Left lung (tissue), 10 donors: ENCODE results near the gene DRD3. TPM values are rescaled to one million over a fixed set of nuclear protein-coding genes. Genes with fewer than 3 reads are reported as not detected.

Experiments used
- ATAC-seq: fragments of 200-7000 bp; cut with Tn5 transposase; one replicate; pipeline ENCODE4 v1.9.1; 2020; ENCODE audit warnings: moderate library complexity
- DNase-seq, 4 donors: peaks; one replicate each; pipeline ENCODE4 v3.0.0-alpha.2; 2013 to 2020
- H3K27ac ChIP-seq, 2 donors: fragments of 200-600 bp; sonication (generic) in 1 of 2; one replicate each; pipeline versions ENCODE4 v1.5.0 to v1.8.0; 2020 to 2021
- H3K27me3 ChIP-seq, 2 donors: fragments of 200-600 bp; sonication (generic) in 1 of 2; one replicate each; pipeline versions ENCODE4 v1.5.0 to v1.8.0; 2020 to 2021
- H3K36me3 ChIP-seq, 2 donors: fragments of 200-600 bp; sonication (generic) in 1 of 2; one replicate each; pipeline versions ENCODE4 v1.5.0 to v1.8.0; 2020 to 2021
- H3K4me1 ChIP-seq, 2 donors: fragments of 200-600 bp; one replicate each; pipeline ENCODE4 v1.8.0; 2021
- H3K4me3 ChIP-seq, 2 donors: fragments of 200-600 bp; sonication (generic) in 1 of 2; one replicate each; pipeline versions ENCODE4 v1.5.0 to v1.8.0; 2020 to 2021; ENCODE audit warnings: mild to moderate bottlenecking in 1 of 2
- H3K9me3 ChIP-seq, 2 donors: fragments of 200-600 bp; sonication (generic) in 1 of 2; one replicate each; pipeline versions ENCODE4 v1.5.0 to v1.8.0; 2020 to 2021
- CTCF ChIP-seq, 2 donors: fragments of 200-600 bp; sonication (generic) in 1 of 2; IDR thresholded peaks; one replicate each; pipeline versions ENCODE4 v1.5.0 to v1.8.0; 2021; ENCODE audit warnings: antibody characterized with exemption in 2 of 2
- intact Hi-C, 2 donors: fragments of 100-400 bp; cut with DNase I; formaldehyde crosslinking; loops; one replicate each; pipeline versions ENCODE4 v1.11.2 to v1.14.2; 2022
- polyA plus RNA-seq, 6 donors: library from polyadenylated mRNA; unstranded; fragments of 120-200 nt; gene quantifications; one replicate each; pipeline ENCODE4 v1.2.1, GENCODE V29; 2013; ENCODE audit not compliant: insufficient read length in 6 of 6
- total RNA-seq, 2 donors: library from RNA; stranded (reverse); fragmentation: NEBNext Ultra II Directional; extraction: Animal tissue kit (Norgen Biotek cat#: 25700); gene quantifications; one replicate each; pipeline ENCODE4 v1.2.1, GENCODE V29; 2021
- donor health status: DM: no; HTN: yes; CAD: no.
- donor health status: DM: no; HTN: no; CAD: no.

Gene DRD3
- total and polyA plus RNA-seq, 8 donors, result not detected

GRCh38 chr3:114079761-114080160 is 99.1 kb downstream of the DRD3 start:
- DNase-seq, result no peak
- Histone ChIP-seq H3K27ac (peak overlapping the region in 1 of 2 donors; percentile 43), H3K4me1 (no peaks in the 10 kb centered on the region), H3K27me3 (no peaks in the 10 kb centered on the region), H3K9me3 (no peaks in the 10 kb centered on the region), H3K4me3 (no peak overlapping the region), H3K36me3 (peaks cover 0 to 97% of the 10 kb centered on the region in 2 donors)
- intact Hi-C loops, result no loop called here
- no peak for ATAC-seq
- no peak for TF ChIP-seq CTCF (IDR thresholded peaks at IDR 0.05)

- TF ChIP-seq CTCF (IDR thresholded peaks at IDR 0.05), result no peak
- H3K4me3 ChIP-seq, result no peak overlapping the region
- H3K4me1 ChIP-seq, result no peaks in the 10 kb centered on the region
- ATAC-seq, result no peak
- DNase-seq, result no peak
- no peaks in the 10 kb centered on the region for H3K9me3 ChIP-seq
- intact Hi-C loops, result no loop called here
- H3K27me3 ChIP-seq, result no peaks in the 10 kb centered on the region
- no peak overlapping the region for H3K27ac ChIP-seq
- H3K36me3 ChIP-seq, result peaks cover 0 to 97% of the 10 kb centered on the region in 2 donors
Observed at GRCh38 chr3:114078126-114078525, 100.7 kb downstream of the DRD3 start.

Other genes with a start within 250 kb of the DRD3 start
- gene ZDHHC23, start 231.0 kb downstream of the DRD3 start, total RNA-seq, result 10 to 100 TPM; 10.9 to 11.2 TPM
- gene ZDHHC23, start 231.0 kb downstream of the DRD3 start, polyA plus RNA-seq, result 1 to 10 TPM; 6.3 to 9.4 (median 7.1) TPM
- 1 to 10 TPM; 3.3 to 3.4 TPM for gene CCDC191, start 122.5 kb downstream of the DRD3 start, total RNA-seq
- 10 to 100 TPM; 18.4 to 24.9 (median 20.4) TPM for gene CCDC191, start 122.5 kb downstream of the DRD3 start, polyA plus RNA-seq
- 10 to 100 TPM; 16.4 to 27.3 TPM for gene QTRT2, start 122.3 kb downstream of the DRD3 start, total RNA-seq
- 10 to 100 TPM; 27.5 to 35.2 (median 32.9) TPM for gene QTRT2, start 122.3 kb downstream of the DRD3 start, polyA plus RNA-seq
- gene ZNF80, start 58.5 kb upstream of the DRD3 start, total RNA-seq, result under 1 TPM in 1 of 2 donors, not detected in 1; 0.16 TPM
- under 1 TPM in 3 of 6 donors, not detected in 3; 0.09 to 0.14 (median 0.10) TPM for gene ZNF80, start 58.5 kb upstream of the DRD3 start, polyA plus RNA-seq
- 1 to 10 TPM in 1 of 2 donors, under 1 TPM in 1; 0.86 to 1.2 TPM for gene TIGIT, start 115.0 kb upstream of the DRD3 start, total RNA-seq
- under 1 TPM; 0.13 to 0.32 (median 0.23) TPM for gene TIGIT, start 115.0 kb upstream of the DRD3 start, polyA plus RNA-seq